Measurements from ENCODE around the gene TCEANC.
"Not testable (repeated sequence)": the region's sequence is repeated elsewhere in the genome, so short reads cannot be mapped to it uniquely, and the experiment has no call there.

The TCEANC gene, protein sequence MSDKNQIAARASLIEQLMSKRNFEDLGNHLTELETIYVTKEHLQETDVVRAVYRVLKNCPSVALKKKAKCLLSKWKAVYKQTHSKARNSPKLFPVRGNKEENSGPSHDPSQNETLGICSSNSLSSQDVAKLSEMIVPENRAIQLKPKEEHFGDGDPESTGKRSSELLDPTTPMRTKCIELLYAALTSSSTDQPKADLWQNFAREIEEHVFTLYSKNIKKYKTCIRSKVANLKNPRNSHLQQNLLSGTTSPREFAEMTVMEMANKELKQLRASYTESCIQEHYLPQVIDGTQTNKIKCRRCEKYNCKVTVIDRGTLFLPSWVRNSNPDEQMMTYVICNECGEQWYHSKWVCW

DNA sequence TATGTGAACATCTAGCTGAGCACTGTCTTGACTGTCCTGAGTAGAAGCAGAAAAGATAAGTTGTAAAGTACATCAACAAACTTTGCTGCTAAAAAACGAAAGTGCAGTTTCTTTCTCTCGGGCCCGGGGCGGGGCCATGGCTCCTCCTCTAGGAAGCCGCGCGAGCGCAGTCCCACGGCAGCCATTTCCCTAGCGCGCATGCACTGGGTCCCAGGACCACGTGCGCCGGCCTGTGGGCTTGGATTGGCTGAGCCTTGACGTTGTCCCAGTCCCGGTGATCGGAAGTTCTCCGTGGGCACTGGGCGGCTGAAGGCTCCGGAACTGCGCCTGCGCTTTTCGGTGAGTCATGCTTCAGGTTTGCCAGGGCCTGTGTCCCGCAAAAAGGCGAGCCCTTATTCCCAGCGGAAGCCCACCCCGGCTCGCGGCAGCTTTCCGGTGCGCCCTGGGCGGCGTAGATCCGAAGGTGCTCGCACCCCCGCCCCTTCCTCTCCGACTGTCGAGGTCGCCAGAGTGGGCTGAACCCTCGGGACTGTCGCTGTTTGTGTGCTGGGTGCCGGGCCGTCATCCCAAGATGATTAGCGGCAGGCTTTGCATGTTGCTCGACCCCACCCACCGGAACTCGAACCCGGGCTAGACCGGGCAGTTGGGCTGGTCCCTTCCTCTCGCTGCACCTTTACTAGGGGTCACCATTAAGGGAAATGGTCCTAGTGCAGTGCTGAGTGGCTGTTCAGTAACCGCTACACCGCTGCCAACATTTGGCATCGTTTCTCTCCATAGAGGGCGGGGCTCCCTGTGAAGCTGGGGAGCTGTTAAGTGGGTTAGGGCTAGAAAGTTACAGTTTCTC lies at the start of gene TCEANC:
Gene TCEANC (plus strand): TSS at position 292 of the 844 bp plus-strand sequence. CDS start 9,368 bp downstream, outside the sequence.
- peak; percentile 91 for FAIRE-seq

DNA sequence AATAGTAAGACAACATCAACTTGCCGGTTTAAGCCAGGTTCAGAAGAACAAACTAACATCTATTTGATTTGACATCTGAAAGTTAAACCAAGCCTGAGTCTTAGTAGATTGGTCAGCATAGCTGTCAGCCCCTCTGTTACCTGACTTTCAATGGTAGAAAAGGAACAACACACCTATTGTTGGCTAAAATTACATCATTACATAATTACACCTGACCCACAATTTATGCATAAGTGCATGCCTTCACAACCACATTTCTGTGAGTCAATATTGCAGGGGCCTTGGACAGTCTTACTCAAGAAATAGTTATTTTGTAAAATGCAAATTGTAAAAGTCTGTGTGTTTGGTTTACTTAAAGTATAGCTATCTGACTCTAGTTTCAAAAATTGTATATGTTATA lies 47.3 kb upstream of the TCEANC start:
- FAIRE-seq = no peak

DNA sequence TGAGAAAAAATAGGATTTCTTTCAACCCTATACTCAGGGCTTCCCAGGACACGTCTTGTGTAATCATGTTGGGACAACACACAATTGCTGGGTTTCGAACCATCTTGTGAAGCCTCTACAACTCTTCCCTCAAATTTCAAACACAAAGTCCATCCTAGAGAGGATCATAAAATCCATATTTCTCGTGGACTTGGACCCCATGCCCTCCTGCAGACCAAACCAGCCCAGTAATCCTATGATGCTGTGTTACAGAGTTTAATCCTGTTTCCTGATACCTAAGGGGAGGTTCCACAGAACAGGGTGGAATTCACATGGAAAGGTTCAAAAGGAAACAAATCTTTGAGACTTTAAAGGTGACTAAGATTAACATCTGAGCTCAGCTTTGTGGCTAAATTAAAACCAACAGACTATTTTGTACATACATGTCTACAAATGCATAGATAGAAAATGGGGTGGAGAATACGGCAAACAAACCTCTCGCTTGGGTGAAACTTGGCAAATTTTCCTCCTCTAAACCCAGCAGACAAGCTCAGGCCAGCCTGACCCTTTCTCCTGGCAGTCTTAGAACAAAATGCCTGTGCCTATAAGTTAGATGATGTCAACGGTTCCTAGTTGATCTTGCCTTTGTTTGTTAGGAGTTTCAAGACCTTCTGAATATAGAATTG lies 45.5 kb upstream of the TCEANC start:
- no peak for FAIRE-seq

DNA sequence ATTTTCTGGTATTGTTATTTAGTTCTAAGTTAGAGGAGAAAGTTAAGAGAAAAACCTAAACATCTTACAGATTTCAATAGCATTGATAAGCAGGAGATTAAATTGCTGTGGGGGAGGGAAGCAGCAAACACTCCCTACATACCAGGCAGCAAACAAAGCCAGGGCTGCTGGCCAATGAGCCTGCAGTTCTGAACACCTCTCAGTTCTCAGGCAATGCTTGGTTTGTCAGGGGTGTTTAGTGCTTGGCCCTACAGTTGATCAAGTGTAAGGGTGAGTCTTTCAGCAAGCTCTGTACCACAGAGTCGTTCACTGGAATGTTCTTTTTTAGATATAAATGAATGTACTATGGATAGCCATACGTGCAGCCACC lies 45.0 kb upstream of the TCEANC start:
- FAIRE-seq = no peak

DNA sequence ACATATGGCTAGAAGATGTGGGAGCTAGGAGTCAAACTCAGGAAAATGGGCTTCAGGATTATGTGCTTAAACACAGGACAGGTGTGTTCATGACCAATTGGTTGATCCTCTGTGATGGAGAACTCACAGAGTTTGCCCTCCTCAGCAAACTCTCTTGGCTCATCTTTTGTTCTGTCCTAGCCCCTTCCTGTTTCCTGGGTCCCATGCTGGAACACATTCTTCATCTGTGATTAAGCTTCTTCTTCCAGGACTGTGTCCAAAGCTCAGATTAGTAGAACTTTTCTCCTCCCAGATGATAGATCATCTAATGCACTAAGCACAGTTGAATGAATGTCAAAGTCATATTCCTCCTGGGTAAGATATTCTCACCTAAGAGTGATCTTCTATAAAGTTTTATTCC lies 38.8 kb upstream of the TCEANC start:
- FAIRE-seq = no peak

DNA sequence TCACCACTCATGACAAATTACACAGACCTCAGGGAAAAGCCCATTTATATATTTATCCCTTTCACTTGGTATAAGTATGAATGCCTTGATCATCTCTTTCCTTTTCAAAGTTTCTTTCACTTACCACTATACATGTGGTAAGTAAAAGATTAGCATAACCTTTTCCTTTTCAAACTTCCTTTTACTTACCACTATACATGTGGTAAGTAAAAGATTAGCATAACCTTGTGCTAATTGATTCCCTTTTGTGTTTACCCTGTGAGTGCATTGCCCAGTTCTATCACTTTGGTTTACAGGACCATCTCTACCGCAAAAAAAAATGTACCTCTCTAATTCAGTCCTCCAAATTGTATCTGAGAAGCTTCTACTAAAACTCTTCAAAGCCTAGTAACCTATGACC lies 32.7 kb upstream of the TCEANC start:
- FAIRE-seq = no peak

DNA sequence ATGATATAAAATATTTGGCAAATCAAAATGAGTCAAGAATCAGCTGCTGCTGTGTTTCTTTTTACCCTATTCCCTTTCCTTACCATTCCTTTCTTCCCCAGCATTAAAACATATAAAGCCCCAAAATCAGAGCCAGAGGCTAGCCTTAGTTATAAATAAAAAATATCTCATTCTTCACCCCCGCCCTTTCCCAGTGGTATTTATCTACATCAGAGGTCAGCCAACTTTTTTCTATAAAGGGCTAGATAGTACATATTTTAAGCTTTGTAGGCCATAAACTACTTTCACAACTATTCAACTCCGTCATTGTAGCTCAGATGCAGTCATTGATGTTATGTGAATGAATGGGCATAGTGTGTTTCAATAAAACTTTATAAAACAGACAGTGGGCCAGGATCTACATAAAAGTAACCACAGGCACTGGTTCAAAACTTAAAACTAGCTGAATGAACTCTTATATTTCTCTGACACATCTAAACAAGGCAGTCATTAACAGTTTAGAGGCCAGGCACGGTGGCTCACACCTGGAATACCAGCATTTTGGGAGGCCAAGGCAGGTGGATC lies 30.5 kb upstream of the TCEANC start:
- no peak for FAIRE-seq

DNA sequence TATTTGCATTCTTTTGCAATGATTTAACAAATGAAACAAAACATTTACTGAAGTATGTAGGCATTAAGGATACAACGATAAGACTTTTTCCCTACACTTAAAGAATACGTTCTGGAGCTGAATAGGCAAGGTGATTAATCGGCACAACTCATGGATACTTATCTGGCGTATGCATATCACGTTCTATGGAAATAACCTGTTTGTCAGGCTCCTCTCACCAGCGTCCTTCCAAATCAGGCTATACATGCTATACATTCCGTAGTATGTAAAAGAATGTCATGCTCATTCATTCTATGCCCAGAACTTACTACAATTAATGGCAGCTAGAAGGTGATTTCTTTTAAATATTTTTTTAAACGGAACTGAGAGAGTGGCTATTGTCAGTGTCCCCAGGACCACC lies 25.6 kb upstream of the TCEANC start:
- FAIRE-seq = no peak

DNA sequence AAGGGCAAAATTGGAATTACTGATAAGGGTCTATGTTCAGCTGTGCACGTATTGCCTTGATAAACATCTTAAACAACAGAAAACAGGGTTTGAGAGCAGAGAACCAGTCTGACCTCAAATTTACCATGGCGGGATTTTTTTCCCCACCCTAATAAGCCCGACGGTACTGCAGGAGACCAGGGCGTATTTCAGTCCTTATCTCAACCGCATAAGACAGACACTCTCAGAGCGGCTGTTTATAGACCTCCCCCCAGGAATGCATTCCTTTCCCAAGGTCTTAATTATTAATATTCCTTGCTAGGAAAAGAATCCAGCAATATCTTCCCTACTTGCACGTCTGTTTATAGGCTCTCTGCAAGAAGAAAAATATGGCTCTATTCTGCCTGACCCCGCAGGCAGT lies 15.7 kb upstream of the TCEANC start:
- not testable (repeated sequence) for FAIRE-seq

DNA sequence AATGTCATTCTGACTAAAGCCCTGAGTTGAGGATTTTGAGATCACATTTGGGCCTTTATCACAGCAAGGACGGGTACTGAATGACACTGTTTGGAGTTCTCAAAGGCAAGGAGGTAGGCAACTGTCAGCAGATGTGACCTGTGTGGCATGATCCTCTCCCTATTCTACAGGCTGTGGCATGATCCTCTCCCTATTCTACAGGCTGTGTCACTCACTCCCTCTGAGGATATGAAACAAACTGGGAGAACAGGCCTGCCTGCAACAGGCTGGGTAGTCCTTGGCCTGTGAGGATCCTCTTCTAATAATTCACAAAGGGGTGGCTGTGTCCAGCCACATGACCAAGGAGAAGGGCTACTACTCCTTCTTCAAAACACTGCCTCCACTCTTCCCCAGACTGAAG lies 14.9 kb upstream of the TCEANC start:
- no peak for FAIRE-seq

DNA sequence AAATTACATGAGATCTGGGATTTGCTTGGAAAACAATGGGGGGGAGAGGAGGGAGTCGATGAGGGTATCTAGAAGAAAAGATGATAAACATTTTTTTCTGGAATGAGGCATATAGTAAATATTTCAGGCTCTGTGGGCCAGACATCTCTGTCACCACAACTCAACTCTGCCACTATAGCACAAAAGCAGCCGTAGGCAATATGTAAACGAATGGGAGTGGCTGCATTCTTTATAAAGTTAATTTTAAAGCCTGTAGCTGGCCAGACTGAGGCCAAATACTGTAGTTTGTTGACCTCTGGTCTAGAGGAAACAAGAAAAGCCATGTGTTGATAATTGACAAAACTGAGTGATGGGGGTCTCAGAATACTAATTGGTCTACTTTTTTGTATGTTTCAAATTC lies 14.1 kb upstream of the TCEANC start:
- FAIRE-seq = no peak

DNA sequence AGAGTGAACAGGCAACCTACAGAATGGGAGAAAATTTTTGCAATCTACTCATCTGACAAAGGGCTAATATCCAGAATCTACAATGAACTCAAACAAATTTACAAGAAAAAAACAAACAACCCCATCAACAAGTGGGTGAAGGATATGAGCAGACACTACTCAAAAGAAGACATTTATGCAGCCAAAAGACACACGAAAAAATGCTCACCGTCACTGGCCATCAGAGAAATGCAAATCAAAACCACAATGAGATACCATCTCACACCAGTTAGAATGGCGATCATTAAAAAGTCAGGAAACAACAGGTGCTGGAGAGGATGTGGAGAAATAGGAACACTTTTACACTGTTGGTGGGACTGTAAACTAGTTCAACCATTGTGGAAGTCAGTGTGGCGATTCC lies 11.3 kb upstream of the TCEANC start:
- FAIRE-seq = not testable (repeated sequence)

DNA sequence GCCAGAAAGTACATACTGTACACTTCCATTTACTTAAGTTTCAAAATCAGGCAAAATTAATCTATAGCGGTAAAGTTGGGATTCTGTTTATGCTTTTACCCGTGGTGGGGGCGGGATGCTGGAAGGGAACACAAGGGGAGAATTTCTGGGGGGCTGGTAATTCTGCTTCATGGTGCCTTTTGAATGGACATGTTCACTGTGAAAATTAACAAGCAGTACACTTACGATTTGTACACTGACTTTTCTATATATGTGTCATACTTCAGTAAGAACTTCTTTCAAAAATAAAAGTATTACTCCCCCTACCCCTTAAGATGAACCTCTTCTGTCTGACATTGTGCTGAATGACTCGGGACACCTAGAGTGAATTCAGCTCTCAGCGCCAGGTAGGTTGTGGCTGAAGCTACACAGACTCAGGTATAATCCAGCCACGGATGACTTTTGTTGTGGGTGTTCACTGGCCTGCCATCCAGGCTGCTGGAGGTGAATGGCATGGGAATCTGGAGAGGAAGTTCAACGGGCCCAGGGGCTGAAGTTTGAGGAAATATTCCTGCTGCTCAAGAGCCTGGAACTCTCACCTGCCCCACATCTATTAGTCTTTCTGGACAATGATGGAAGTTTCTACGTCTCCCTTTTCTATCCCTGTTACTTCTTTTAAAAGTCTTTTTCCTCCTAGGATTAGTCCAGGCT lies 7.3 kb upstream of the TCEANC start:
- FAIRE-seq = no peak

DNA sequence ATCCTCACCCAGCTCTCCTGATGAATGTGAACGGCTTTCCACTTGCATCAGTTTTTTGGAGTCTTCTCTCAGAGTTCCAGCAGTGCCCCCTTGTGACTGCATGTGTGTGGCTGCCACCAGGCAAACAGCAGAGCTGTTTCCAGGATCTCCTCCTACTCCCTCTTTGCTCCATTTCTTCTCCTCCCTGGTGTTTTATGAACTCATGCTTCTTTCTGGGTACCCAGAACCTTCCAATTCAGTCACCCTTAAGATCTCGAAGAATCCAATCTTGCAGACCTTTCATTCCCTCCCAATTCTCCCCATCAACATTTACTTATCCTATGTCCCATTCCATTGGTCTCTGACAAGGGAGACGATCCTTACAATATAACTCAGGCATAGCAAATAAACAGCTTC lies 6.8 kb upstream of the TCEANC start:
- FAIRE-seq = no peak

DNA sequence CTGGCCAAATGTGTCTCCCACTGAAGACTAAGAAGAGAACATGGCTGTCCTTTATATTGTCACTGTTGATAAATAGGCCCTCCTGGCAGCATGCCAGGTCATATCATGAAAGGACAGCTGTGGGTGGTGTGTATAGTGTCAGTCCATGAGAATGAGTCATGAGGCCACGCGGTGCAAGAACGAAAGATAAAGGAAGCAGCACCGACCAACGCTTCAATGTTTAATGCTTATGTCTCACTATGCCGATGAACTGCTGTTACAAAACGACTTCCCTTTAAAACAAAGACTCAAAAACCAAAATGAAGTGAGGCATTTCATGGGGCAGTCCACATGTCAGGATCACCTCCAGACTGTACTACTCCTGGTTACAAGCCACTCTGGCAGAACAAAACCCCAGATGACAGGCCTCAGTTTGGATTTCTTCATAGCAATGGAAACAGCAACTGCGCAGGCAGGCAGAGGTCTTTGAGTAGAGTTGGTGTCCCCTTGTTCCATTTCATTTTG lies 5.2 kb upstream of the TCEANC start:
- FAIRE-seq = no peak

DNA sequence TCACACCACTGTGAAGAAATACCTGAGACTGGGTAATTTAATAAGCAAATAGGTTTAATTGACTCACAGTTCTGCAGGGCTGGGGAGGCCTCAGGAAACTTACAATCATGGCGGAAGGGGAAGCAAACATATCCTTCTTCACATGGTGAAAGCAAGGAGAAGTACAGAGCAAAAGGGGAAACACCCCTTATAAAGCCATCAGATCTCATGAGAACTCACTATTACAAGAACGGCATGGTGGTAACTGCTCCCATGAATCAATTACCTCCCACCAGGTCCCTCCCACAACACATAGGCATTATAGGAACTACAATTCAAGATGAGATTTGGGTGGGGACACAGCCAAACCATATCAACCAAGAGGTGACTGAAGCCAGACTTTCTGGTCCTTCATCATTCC lies 4.6 kb upstream of the TCEANC start:
- not testable (repeated sequence) for FAIRE-seq

DNA sequence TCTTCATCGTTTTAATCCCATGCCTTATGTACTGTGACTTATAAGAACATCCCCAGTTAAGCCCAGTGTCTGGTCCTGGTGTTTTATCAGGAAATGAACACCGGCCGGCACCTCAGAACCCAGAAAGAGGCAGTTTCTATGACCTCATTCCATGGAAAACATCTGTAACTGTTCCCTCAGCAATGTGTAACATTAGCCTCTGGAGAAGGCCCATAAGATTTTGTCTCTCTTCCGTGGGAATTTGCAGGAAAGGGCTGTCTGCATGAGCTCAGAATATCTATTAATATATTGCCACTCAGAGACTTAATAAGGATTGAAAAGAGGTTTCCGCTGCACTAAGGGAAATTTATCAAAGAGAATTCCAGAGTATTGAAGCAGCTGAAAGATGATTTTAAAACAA lies 3.1 kb upstream of the TCEANC start:
- no peak for FAIRE-seq

DNA sequence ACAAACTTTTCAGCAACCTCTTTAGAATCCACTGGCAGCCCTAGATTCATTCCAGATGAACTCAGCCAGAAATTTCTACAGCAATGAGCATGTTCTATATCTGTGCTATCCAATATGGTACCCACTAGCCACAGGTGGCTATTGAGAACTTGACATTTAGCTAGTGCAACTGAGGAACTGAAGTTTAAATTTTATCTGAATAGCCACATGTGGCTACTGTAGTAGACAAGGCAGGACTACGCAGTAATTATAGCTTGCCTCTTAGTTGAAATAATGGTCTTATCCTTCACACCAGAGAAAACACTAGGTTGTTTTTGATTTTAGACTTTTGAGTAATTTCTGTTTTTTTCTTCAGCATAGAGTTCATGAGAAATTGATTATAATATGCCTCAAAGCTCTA lies 2.6 kb upstream of the TCEANC start:
- no peak for FAIRE-seq

DNA sequence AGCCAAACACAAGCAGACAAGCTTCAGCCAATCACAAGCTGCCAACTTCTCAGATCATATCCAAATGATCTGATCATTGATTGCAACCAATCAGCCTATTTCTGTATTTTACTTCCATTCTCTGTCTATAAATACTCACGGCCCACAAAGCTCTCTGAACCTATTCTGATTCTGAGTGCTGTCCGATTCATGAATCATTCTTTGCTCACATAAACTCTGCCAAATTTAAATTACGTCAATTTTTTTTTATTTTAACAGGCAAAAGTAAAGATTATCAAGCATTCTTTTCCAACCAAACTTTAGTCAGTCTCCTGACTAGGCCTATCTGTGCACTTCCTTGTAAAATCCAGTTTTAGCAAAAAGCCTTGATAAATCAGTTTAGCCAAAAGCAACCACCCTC lies 1.8 kb upstream of the TCEANC start:
- no peak for FAIRE-seq

DNA sequence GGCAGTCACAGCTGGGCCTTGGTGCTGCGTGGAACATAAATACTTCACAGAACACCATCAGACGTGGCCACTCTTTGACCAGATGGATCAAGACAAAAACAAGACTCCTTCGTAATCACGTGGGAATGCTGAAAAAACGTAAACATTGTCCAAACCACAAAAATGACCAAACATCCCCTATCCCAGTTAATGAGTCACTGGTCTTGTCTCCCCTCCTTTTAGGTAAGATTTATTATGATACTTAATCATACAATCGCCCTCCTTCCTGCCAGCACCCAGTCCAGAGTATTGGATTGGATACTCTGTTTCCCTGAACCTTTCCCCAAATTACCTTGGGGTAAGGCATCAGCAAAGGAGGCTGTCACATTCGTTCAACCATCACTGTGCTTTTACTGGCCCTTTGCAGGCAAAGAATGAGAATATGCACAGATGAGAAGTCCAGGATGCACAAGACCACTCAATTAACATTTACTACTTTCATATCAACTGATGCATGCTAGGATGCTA lies 601 bp upstream of the TCEANC start:
- no peak for FAIRE-seq

DNA sequence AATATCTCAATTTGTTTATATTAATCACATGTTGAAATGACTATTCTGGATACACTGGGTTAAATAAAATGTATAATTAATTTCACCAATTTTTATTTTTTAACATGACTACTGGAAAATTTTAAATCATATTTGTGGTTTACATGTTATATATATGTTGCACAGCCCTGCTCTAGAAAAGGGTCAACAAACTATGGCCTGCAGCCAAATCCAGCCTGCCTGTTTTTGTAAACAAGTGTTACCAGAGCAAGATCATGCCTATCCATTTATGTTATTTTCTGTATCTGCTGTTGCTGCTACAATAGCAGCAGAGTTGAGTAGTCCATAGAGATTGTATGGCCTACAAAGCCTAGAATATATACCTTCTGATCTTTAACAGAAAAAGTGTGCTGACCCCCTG lies 1.2 kb downstream of the TCEANC start:
- FAIRE-seq = no peak

DNA sequence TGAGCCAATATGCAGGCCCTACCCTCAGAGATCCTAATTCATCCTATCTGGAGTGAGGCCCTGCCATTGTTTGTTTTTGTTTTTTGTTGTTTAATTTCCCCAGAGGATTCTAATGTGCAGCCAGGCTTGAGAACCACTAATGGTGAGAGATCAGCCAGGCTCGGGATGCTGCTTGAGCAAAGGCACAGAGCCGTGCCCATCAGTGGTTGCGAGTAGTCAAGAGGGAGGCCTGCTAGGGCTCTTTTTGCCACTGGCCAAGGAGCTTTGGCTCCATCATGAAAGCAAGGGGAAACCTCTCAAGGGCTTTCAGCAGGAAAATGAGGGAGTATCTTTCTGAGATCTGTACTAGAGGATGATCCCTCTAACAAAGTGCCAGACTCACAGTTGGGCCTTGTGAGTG lies 2.7 kb downstream of the TCEANC start:
- no peak for FAIRE-seq

All from TTC549 (cell line).